ENCODE results near the gene NXPH2. TPM values are rescaled to one million over a fixed set of nuclear protein-coding genes. Genes with fewer than 3 reads are reported as not detected.

NXPH2 gene
- total and polyA plus RNA-seq, 2 donors (not counting 3 experiments of a cell fraction or from before 2014, with no cell fraction given): not detected

GRCh38 chr2:138742441-138743057 lies 37.6 kb downstream of the NXPH2 start:
- H3K27ac ChIP-seq (ENCODE audit: insufficient read depth, low read depth, low read length): no peak overlapping the region
- no peak for TF ChIP-seq JUN (IDR thresholded peaks at IDR 0.05; ENCODE audit: borderline replicate concordance, insufficient read depth, insufficient read length, low read depth)
- H4K20me1 ChIP-seq (replicated peaks; ENCODE audit: control insufficient read depth, extremely low read depth, insufficient read depth, low read length): no peaks in the 10 kb centered on the region
- no TSS peak for BruUV-seq (replicated peaks)
- DNase-seq (ENCODE audit: low read depth, low spot score) (no peak), FAIRE-seq (no peak)
- H3K9ac ChIP-seq (replicated peaks; ENCODE audit: extremely low read depth, insufficient read depth, low read length): no peak overlapping the region
- dilution Hi-C loops (cut with MboI; ENCODE audit: extremely low pct_ligation_motif_present, low sequenced_read_pairs): no loop called here
- H3K4me2 ChIP-seq (ENCODE audit: insufficient read depth, low read length): no peak overlapping the region
- no peaks in the 10 kb centered on the region for H3K9me3 ChIP-seq (replicated peaks; ENCODE audit: control insufficient read depth, insufficient read depth, low read length)
- H3K79me2 ChIP-seq (ENCODE audit: control insufficient read depth, insufficient read depth, low read length): no peaks in the 10 kb centered on the region
- ChIA-PET POLR2A (no interaction called here), CTCF (no interaction called here)
- H3K9me1 ChIP-seq (replicated peaks; ENCODE audit: control insufficient read depth, extremely low read depth, insufficient read depth, low read length): no peaks in the 10 kb centered on the region
- H3K36me3 ChIP-seq (ENCODE audit: control insufficient read depth in 2 of 2, extremely low read depth in 1 of 2, insufficient read depth in 2 of 2, low read length in 2 of 2): no peaks in the 10 kb centered on the region
- H3K27me3 ChIP-seq (ENCODE audit: control insufficient read depth in 2 of 2, insufficient read depth in 2 of 2, low read length in 2 of 2): no peaks in the 10 kb centered on the region
- no peak overlapping the region for H2AFZ ChIP-seq (ENCODE audit: low read depth, low read length)
- H3K4me3 ChIP-seq (replicated peaks in 1 of 3; ENCODE audit: insufficient read depth in 1 of 3, low read depth in 1 of 3, low read length in 3 of 3): no peak overlapping the region
- H3K4me1 ChIP-seq (ENCODE audit: control insufficient read depth, extremely low read depth, insufficient read depth, low read length): no peaks in the 10 kb centered on the region
- intact Hi-C loops (cut with micrococcal nuclease): no loop called here

GRCh38 chr2:138741851-138742250 lies 38.3 kb downstream of the NXPH2 start:
- intact Hi-C loops (cut with micrococcal nuclease): no loop called here
- no peak for DNase-seq (ENCODE audit: low read depth, low spot score)
- H3K36me3 ChIP-seq (ENCODE audit: control insufficient read depth in 2 of 2, extremely low read depth in 1 of 2, insufficient read depth in 2 of 2, low read length in 2 of 2): no peaks in the 10 kb centered on the region
- H2AFZ ChIP-seq (ENCODE audit: low read depth, low read length): no peak overlapping the region
- ChIA-PET POLR2A (no interaction called here), CTCF (no interaction called here)
- dilution Hi-C loops (cut with MboI; ENCODE audit: extremely low pct_ligation_motif_present, low sequenced_read_pairs): no loop called here
- no peaks in the 10 kb centered on the region for H3K9me3 ChIP-seq (replicated peaks; ENCODE audit: control insufficient read depth, insufficient read depth, low read length)
- H3K4me2 ChIP-seq (ENCODE audit: insufficient read depth, low read length): no peak overlapping the region
- H4K20me1 ChIP-seq (replicated peaks; ENCODE audit: control insufficient read depth, extremely low read depth, insufficient read depth, low read length): no peaks in the 10 kb centered on the region
- H3K4me1 ChIP-seq (ENCODE audit: control insufficient read depth, extremely low read depth, insufficient read depth, low read length): no peaks in the 10 kb centered on the region
- H3K4me3 ChIP-seq (replicated peaks in 1 of 3; ENCODE audit: insufficient read depth in 1 of 3, low read depth in 1 of 3, low read length in 3 of 3): no peak overlapping the region
- BruUV-seq (replicated peaks): no TSS peak
- H3K27me3 ChIP-seq (ENCODE audit: control insufficient read depth in 2 of 2, insufficient read depth in 2 of 2, low read length in 2 of 2): no peaks in the 10 kb centered on the region
- TF ChIP-seq POLR2AphosphoS5 (IDR thresholded peaks at IDR 0.05; ENCODE audit: insufficient read depth, low read depth, low read length) (no peak), POLR2A (IDR thresholded peaks at IDR 0.05; ENCODE audit: low read depth, low read length) (no peak), JUN (IDR thresholded peaks at IDR 0.05; ENCODE audit: borderline replicate concordance, insufficient read depth, insufficient read length, low read depth) (no peak), EZH2 (IDR thresholded peaks at IDR 0.05; ENCODE audit: borderline replicate concordance, low read depth, low read length, severe bottlenecking) (no peak), FOS (IDR thresholded peaks at IDR 0.05; ENCODE audit: borderline replicate concordance, insufficient read depth, low read length) (no peak), CTCF (IDR thresholded peaks at IDR 0.05; ENCODE audit: extremely low read depth in 1 of 2, insufficient read depth in 1 of 2, low read depth in 1 of 2, low read length in 2 of 2) (no peak), GATA2 (IDR thresholded peaks at IDR 0.05; ENCODE audit: insufficient read depth, insufficient read length, low read depth, low read length) (no peak), MYC (IDR thresholded peaks at IDR 0.05; ENCODE audit: low read depth, low read length) (no peak)
- TF ChIP-seq, protein P1, sequence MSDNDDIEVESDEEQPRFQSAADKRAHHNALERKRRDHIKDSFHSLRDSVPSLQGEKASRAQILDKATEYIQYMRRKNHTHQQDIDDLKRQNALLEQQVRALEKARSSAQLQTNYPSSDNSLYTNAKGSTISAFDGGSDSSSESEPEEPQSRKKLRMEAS (IDR thresholded peaks at IDR 0.05; ENCODE audit: insufficient read depth, insufficient read length): no peak
- H3K9me1 ChIP-seq (replicated peaks; ENCODE audit: control insufficient read depth, extremely low read depth, insufficient read depth, low read length): no peaks in the 10 kb centered on the region
- H3K79me2 ChIP-seq (ENCODE audit: control insufficient read depth, insufficient read depth, low read length): no peaks in the 10 kb centered on the region
- FAIRE-seq: no peak
- H3K27ac ChIP-seq (ENCODE audit: insufficient read depth, low read depth, low read length): no peak overlapping the region
- no peak overlapping the region for H3K9ac ChIP-seq (replicated peaks; ENCODE audit: extremely low read depth, insufficient read depth, low read length)

Data from endothelial cell of umbilical vein (primary cell).